MM.1S (cell line): ENCODE results near the gene RTRAF.

Source experiments
- DNase-seq: peaks from one replicate; pipeline ENCODE4 v3.0.0-alpha.2; 2015
- H2AFZ ChIP-seq: fragments of 300-600 bp; sonication (generic); 2 replicates; pipeline ENCODE4 v1.6.0; 2016; ENCODE audit warnings: antibody characterized with exemption, low read length
- H3F3A ChIP-seq: fragments of 300-600 bp; sonication (generic); 2 replicates; pipeline ENCODE4 v1.6.1; 2016; ENCODE audit warnings: mild to moderate bottlenecking, antibody characterized with exemption, low read length, moderate library complexity, mixed read lengths; ENCODE audit not compliant: insufficient read depth
- H3K27ac ChIP-seq: fragments of 300-600 bp; sonication (generic); 2 replicates; pipeline ENCODE4 v1.5.1; 2016; ENCODE audit warnings: mild to moderate bottlenecking, low read length
- H3K27me3 ChIP-seq: fragments of 300-600 bp; sonication (generic); replicated peaks from 2 replicates; pipeline ENCODE4 v1.6.0; 2016; ENCODE audit warnings: low read length; ENCODE audit not compliant: insufficient read depth
- H3K36me3 ChIP-seq: fragments of 300-600 bp; sonication (generic); replicated peaks from 2 replicates; pipeline ENCODE4 v1.6.1; 2016; ENCODE audit warnings: mild to moderate bottlenecking, low read length, mixed read lengths; ENCODE audit not compliant: insufficient read depth
- H3K4me1 ChIP-seq: fragments of 300-600 bp; sonication (generic); 2 replicates; pipeline ENCODE4 v1.6.1; 2016; ENCODE audit warnings: low read length, mixed read lengths
- H3K4me2 ChIP-seq: fragments of 300-600 bp; sonication (generic); 2 replicates; pipeline ENCODE4 v1.6.0; 2016; ENCODE audit warnings: low read depth, low read length
- H3K4me3 ChIP-seq: fragments of 300-600 bp; sonication (generic); 2 replicates; pipeline ENCODE4 v1.5.1; 2016; ENCODE audit warnings: low read length, mixed read lengths
- H3K79me2 ChIP-seq: fragments of 300-600 bp; sonication (generic); 2 replicates; pipeline ENCODE4 v1.6.1; 2016; ENCODE audit warnings: mixed run types, low read length, mixed read lengths
- H3K9ac ChIP-seq: fragments of 300-600 bp; sonication (generic); 2 replicates; pipeline ENCODE4 v1.6.1; 2016; ENCODE audit warnings: low read length, mixed read lengths
- H3K9me2 ChIP-seq: fragments of 300-600 bp; sonication (generic); replicated peaks from 2 replicates; pipeline ENCODE4 v1.6.1; 2016; ENCODE audit warnings: mild to moderate bottlenecking, low read length, mixed read lengths; ENCODE audit not compliant: insufficient read depth
- H3K9me3 ChIP-seq: fragments of 300-600 bp; sonication (generic); replicated peaks from 2 replicates; pipeline ENCODE4 v1.6.1; 2016; ENCODE audit warnings: mild to moderate bottlenecking, low read length, mixed read lengths; ENCODE audit not compliant: insufficient read depth
- H4K20me1 ChIP-seq: fragments of 300-600 bp; sonication (generic); 2 replicates; pipeline ENCODE4 v1.6.1; 2016; ENCODE audit warnings: mild to moderate bottlenecking, low read length, moderate library complexity, mixed read lengths; ENCODE audit not compliant: insufficient read depth
- EZH2 ChIP-seq: fragments of 300-600 bp; sonication (generic); optimal IDR thresholded peaks from 2 replicates; pipeline ENCODE3; 2017; ENCODE audit warnings: low read depth, mild to moderate bottlenecking, antibody characterized with exemption, low read length, mixed read lengths
- EZH2phosphoT487 ChIP-seq: fragments of 300-600 bp; sonication (generic); IDR thresholded peaks from 2 replicates; pipeline ENCODE4 v1.6.1; 2018; ENCODE audit warnings: antibody characterized with exemption, low read length
- TF ChIP-seq, protein P1 (sequence below): fragments of 300-600 bp; sonication (generic); IDR thresholded peaks from 2 replicates; pipeline ENCODE4 v1.5.1; 2016; ENCODE audit warnings: antibody characterized with exemption, low read length, mixed read lengths

The RTRAF gene

DNA sequence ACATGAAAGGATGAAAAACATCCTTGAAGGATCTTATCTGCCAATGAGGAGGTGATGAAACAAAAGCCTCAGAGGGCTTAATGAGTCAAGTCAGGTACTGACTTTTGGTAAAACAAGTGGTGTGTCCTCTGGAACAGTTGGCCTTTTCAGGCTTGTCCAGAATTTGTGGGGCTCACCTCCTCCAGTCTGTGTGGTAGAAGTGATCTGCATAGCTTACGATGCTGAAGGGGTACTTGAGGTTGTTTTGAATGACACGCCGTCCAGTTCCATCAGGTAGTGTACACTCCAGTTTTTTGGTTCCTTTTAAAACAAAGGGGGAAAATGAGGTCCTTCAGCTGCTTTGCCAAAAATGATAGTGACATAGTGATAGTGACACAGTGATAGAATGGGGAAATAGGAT is 17.0 kb downstream of the RTRAF start:
- DNase-seq, result no peak
- Histone ChIP-seq H3K27ac (no peak overlapping the region), H3K36me3 (no peaks in the 10 kb centered on the region), H3K9me3 (no peaks in the 10 kb centered on the region), H3K4me1 (peaks cover 15% of the 10 kb centered on the region), H3K4me2 (no peak overlapping the region), H2AFZ (no peak overlapping the region), H4K20me1 (no peaks in the 10 kb centered on the region), H3F3A (no peaks in the 10 kb centered on the region), H3K4me3 (no peak overlapping the region), H3K9ac (no peak overlapping the region), H3K27me3 (no peaks in the 10 kb centered on the region), H3K79me2 (no peaks in the 10 kb centered on the region), H3K9me2 (no peaks in the 10 kb centered on the region)
- TF ChIP-seq EZH2phosphoT487 (no peak), EZH2 (no peak)
- TF ChIP-seq, protein P1, sequence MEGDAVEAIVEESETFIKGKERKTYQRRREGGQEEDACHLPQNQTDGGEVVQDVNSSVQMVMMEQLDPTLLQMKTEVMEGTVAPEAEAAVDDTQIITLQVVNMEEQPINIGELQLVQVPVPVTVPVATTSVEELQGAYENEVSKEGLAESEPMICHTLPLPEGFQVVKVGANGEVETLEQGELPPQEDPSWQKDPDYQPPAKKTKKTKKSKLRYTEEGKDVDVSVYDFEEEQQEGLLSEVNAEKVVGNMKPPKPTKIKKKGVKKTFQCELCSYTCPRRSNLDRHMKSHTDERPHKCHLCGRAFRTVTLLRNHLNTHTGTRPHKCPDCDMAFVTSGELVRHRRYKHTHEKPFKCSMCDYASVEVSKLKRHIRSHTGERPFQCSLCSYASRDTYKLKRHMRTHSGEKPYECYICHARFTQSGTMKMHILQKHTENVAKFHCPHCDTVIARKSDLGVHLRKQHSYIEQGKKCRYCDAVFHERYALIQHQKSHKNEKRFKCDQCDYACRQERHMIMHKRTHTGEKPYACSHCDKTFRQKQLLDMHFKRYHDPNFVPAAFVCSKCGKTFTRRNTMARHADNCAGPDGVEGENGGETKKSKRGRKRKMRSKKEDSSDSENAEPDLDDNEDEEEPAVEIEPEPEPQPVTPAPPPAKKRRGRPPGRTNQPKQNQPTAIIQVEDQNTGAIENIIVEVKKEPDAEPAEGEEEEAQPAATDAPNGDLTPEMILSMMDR, result no peak

DNA sequence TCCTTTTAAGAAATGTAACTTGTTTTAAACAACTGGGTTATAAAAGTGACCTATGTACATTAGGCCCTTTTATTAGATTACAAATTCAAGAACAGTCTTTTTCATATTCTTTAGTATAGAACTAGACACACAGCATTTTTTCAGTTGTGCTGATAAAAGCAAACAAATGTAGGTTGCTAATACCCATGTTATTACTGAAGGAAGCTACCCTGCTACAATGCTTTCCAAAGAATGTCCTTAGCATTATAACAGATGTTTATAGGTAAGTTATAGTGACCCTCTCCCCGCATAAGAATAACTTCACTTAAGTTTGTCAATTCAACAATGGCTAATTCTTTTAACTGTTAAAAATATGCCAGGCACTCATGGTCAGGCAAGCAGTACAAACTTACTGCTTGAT is 17.9 kb downstream of the RTRAF start:
- H3K9me2 ChIP-seq, result no peaks in the 10 kb centered on the region
- H2AFZ ChIP-seq, result no peak overlapping the region
- DNase-seq, result no peak
- TF ChIP-seq, protein P1, result no peak
- TF ChIP-seq EZH2phosphoT487 (no peak), EZH2 (no peak)
- no peaks in the 10 kb centered on the region for H4K20me1 ChIP-seq
- H3K4me2 ChIP-seq, result no peak overlapping the region
- H3K9ac ChIP-seq, result no peak overlapping the region
- no peaks in the 10 kb centered on the region for H3F3A ChIP-seq
- no peaks in the 10 kb centered on the region for H3K36me3 ChIP-seq
- no peaks in the 10 kb centered on the region for H3K79me2 ChIP-seq
- no peaks in the 10 kb centered on the region for H3K9me3 ChIP-seq
- H3K27ac ChIP-seq, result no peak overlapping the region
- no peak overlapping the region for H3K4me3 ChIP-seq
- H3K4me1 ChIP-seq, result peaks cover 15% of the 10 kb centered on the region
- no peaks in the 10 kb centered on the region for H3K27me3 ChIP-seq

DNA sequence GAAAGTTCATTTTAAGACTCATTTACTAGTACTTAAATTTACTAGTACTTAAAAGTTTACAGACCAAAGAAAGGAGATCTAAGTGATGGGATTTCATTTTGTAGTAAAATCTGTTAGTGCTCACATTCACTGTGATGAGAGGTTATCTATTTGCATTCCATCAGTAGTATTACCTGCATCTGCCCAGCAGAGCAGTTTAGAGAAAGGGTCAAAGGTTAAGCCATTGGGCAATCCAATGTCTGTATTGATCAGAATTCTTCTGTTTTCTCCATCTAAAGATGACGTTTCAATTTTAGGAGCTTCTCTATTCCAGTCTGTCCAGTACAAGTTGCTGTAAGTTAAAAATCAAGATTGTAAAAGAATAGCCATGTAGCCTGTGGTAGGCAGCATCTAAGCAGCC is 18.3 kb downstream of the RTRAF start:
- Histone ChIP-seq H3K9ac (no peak overlapping the region), H3K4me1 (peaks cover 15% of the 10 kb centered on the region), H3K9me2 (no peaks in the 10 kb centered on the region), H3K79me2 (no peaks in the 10 kb centered on the region), H2AFZ (no peak overlapping the region), H3K9me3 (no peaks in the 10 kb centered on the region), H3K27me3 (no peaks in the 10 kb centered on the region), H4K20me1 (no peaks in the 10 kb centered on the region), H3K27ac (no peak overlapping the region), H3K36me3 (no peaks in the 10 kb centered on the region), H3F3A (no peaks in the 10 kb centered on the region), H3K4me3 (no peak overlapping the region), H3K4me2 (no peak overlapping the region)
- DNase-seq, result no peak
- TF ChIP-seq EZH2phosphoT487 (no peak), EZH2 (no peak)
- TF ChIP-seq, protein P1, result no peak

DNA sequence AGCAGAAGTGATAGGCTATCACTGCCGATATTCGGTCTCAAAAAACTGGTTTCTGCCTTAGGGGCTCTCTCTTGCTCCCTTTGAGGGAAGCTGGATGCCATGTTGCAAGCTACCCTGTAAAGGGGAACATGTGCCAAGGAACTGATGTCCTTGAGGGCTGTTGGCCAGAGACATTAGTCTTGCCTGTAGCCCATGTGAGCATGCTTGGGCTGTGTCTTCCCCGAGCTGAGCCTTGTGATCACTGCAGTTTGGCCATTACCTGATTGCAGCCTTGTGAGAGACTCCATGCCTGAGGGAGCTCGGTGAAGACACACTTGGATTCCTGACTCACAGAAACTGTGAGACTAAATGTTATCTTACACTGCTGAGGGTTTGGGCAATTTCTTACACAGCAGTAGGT is 18.8 kb downstream of the RTRAF start:
- Histone ChIP-seq H3K36me3 (no peaks in the 10 kb centered on the region), H4K20me1 (no peaks in the 10 kb centered on the region), H3K9me3 (no peaks in the 10 kb centered on the region), H3F3A (no peaks in the 10 kb centered on the region), H3K4me1 (peaks cover 12% of the 10 kb centered on the region), H3K27me3 (no peaks in the 10 kb centered on the region), H3K9ac (no peak overlapping the region), H3K4me2 (no peak overlapping the region), H2AFZ (no peak overlapping the region), H3K9me2 (no peaks in the 10 kb centered on the region), H3K27ac (no peak overlapping the region), H3K79me2 (no peaks in the 10 kb centered on the region), H3K4me3 (no peak overlapping the region)
- no peak for TF ChIP-seq EZH2phosphoT487
- TF ChIP-seq EZH2, result no peak
- TF ChIP-seq, protein P1, result no peak
- no peak for DNase-seq
